Endodermal cell (in vitro differentiated cells): ENCODE results near the gene CPA4. TPM values are rescaled to one million over a fixed set of nuclear protein-coding genes. Genes with fewer than 3 reads are reported as not detected.

Experiments used
- DNase-seq: peaks from one replicate; pipeline ENCODE4 v3.0.0-alpha.2; 2017
- H3K27ac ChIP-seq: 2 replicates; pipeline ENCODE4 v1.5.1; 2013; ENCODE audit warnings: mild to moderate bottlenecking, low read depth, low read length, moderate library complexity
- H3K27me3 ChIP-seq: 2 replicates; pipeline ENCODE4 v1.6.1; 2013; ENCODE audit warnings: mild to moderate bottlenecking, low read length, moderate library complexity; ENCODE audit not compliant: insufficient read depth, control insufficient read depth, poor library complexity, severe bottlenecking
- H3K36me3 ChIP-seq: 2 replicates; pipeline ENCODE4 v1.7.0; 2013; ENCODE audit warnings: mild to moderate bottlenecking, low read length, moderate library complexity; ENCODE audit not compliant: control insufficient read depth, insufficient read depth
- H3K4me1 ChIP-seq: one replicate; pipeline ENCODE4 v1.7.0; 2013; ENCODE audit warnings: low read length; ENCODE audit not compliant: control insufficient read depth, insufficient read depth
- H3K4me3 ChIP-seq: 2 replicates; pipeline ENCODE4 v1.5.1; 2013; ENCODE audit warnings: mild to moderate bottlenecking, low read length, moderate library complexity
- H3K9ac ChIP-seq: 2 replicates; pipeline ENCODE4 v1.6.1; 2013; ENCODE audit warnings: mild to moderate bottlenecking, low read length, moderate library complexity; ENCODE audit not compliant: poor library complexity, severe bottlenecking; ENCODE audit errors: extremely low read depth
- H3K9me3 ChIP-seq: 2 replicates; pipeline ENCODE4 v1.6.1; 2013; ENCODE audit warnings: mild to moderate bottlenecking, low read length, moderate library complexity; ENCODE audit not compliant: control insufficient read depth
- H3K27ac Mint-ChIP-seq: 2 replicates; pipeline ENCODE4 v1.8.0; 2020; ENCODE audit warnings: mixed read lengths
- H3K27me3 Mint-ChIP-seq: 2 replicates; pipeline ENCODE4 v1.8.0; 2021; ENCODE audit warnings: mild to moderate bottlenecking, mixed read lengths; ENCODE audit not compliant: insufficient read depth
- H3K36me3 Mint-ChIP-seq: 2 replicates; pipeline ENCODE4 v1.8.0; 2020; ENCODE audit warnings: low read depth, mixed read lengths
- H3K4me1 Mint-ChIP-seq: 2 replicates; pipeline ENCODE4 v1.8.0; 2020; ENCODE audit warnings: mixed read lengths
- H3K4me3 Mint-ChIP-seq: 2 replicates; pipeline ENCODE4 v1.8.0; 2020; ENCODE audit warnings: mild to moderate bottlenecking, moderate library complexity, mixed read lengths
- H3K9me3 Mint-ChIP-seq: 2 replicates; pipeline ENCODE4 v1.8.0; 2020; ENCODE audit warnings: mild to moderate bottlenecking, mixed read lengths
- WGBS, 2 experiments: methylation state at CpG; one replicate each; pipeline versions ENCODE4 v1.1.5 to v1.1.7; 2013; ENCODE audit warnings: missing lambda C conversion rate in 2 of 2, mixed read lengths in 1 of 2; ENCODE audit not compliant: insufficient coverage in 1 of 2, insufficient read length in 1 of 2; 5-methylcytosine and 5-hydroxymethylcytosine counted together
- total RNA-seq, 2 donors: library from RNA; stranded (reverse); fragmentation: NEBNext Ultra II Directional in 1 of 2; extraction: Animal tissue kit (Norgen Biotek cat#: 25700) in 1 of 2; gene quantifications; 2 replicates in 1 of 2; 3 replicates in 1 of 2; pipeline ENCODE4 v1.2.1, GENCODE V29; 2021
- TF ChIP-seq, protein P1 (sequence below): fragments of 200-600 bp; sonication (generic); conservative IDR thresholded peaks from 2 replicates; pipeline ENCODE4 v1.5.0; 2021; ENCODE audit warnings: antibody characterized with exemption, mild to moderate bottlenecking

Gene CPA4
- total RNA-seq, 2 donors from 2014 or later: not detected

GRCh38 chr7:130262448-130262847, 30.5 kb upstream of the CPA4 start:
- no peaks in the 10 kb centered on the region for H3K36me3 Mint-ChIP-seq
- no peak for DNase-seq
- peaks cover 38% of the 10 kb centered on the region for H3K4me1 Mint-ChIP-seq
- no peak overlapping the region for H3K27ac ChIP-seq
- H3K27me3 ChIP-seq: no peaks in the 10 kb centered on the region
- H3K27me3 Mint-ChIP-seq: no peaks in the 10 kb centered on the region
- peaks cover 48% of the 10 kb centered on the region for H3K9me3 ChIP-seq
- peaks cover 38% of the 10 kb centered on the region for H3K9me3 Mint-ChIP-seq
- TF ChIP-seq, protein P1, sequence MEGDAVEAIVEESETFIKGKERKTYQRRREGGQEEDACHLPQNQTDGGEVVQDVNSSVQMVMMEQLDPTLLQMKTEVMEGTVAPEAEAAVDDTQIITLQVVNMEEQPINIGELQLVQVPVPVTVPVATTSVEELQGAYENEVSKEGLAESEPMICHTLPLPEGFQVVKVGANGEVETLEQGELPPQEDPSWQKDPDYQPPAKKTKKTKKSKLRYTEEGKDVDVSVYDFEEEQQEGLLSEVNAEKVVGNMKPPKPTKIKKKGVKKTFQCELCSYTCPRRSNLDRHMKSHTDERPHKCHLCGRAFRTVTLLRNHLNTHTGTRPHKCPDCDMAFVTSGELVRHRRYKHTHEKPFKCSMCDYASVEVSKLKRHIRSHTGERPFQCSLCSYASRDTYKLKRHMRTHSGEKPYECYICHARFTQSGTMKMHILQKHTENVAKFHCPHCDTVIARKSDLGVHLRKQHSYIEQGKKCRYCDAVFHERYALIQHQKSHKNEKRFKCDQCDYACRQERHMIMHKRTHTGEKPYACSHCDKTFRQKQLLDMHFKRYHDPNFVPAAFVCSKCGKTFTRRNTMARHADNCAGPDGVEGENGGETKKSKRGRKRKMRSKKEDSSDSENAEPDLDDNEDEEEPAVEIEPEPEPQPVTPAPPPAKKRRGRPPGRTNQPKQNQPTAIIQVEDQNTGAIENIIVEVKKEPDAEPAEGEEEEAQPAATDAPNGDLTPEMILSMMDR: no peak
- no peak overlapping the region for H3K9ac ChIP-seq
- WGBS, 2 experiments: 57 to 92% methylated on average over 1 to 2 of the region's 2 CpGs
- peaks cover 16% of the 10 kb centered on the region for H3K4me1 ChIP-seq
- H3K4me3 ChIP-seq: no peak overlapping the region
- no peak overlapping the region for H3K4me3 Mint-ChIP-seq
- no peaks in the 10 kb centered on the region for H3K36me3 ChIP-seq
- H3K27ac Mint-ChIP-seq: peak overlapping the region; percentile 21

GRCh38 chr7:130263130-130263529, 29.8 kb upstream of the CPA4 start:
- H3K9me3 Mint-ChIP-seq: peaks cover 32% of the 10 kb centered on the region
- WGBS, 2 experiments: 60 to 81% methylated on average over 2 of the region's 2 CpGs
- no peak overlapping the region for H3K9ac ChIP-seq
- no peaks in the 10 kb centered on the region for H3K27me3 Mint-ChIP-seq
- H3K9me3 ChIP-seq: peaks cover 41% of the 10 kb centered on the region
- H3K4me3 ChIP-seq: no peak overlapping the region
- no peak overlapping the region for H3K4me3 Mint-ChIP-seq
- peak overlapping the region; percentile 58 for H3K27ac Mint-ChIP-seq
- TF ChIP-seq, protein P1: no peak
- H3K27me3 ChIP-seq: no peaks in the 10 kb centered on the region
- H3K36me3 Mint-ChIP-seq: no peaks in the 10 kb centered on the region
- peaks cover 16% of the 10 kb centered on the region for H3K4me1 ChIP-seq
- no peak overlapping the region for H3K27ac ChIP-seq
- DNase-seq: no peak
- H3K36me3 ChIP-seq: no peaks in the 10 kb centered on the region
- peaks cover 38% of the 10 kb centered on the region for H3K4me1 Mint-ChIP-seq

GRCh38 chr7:130266258-130266960, 26.6 kb upstream of the CPA4 start, which contains the start of gene CPA2:
Gene CPA2 (plus strand): TSS chr7:130266863. CDS start chr7:130266882, 19 bp downstream.
- DNase-seq: no peak
- Histone ChIP-seq H3K27ac (no peak within 1 kb of the TSS), H3K4me3 (no peak within 1 kb of the TSS), H3K4me1 (peaks cover 16% of the 10 kb centered on the region), H3K36me3 (no peaks in the 10 kb centered on the region), H3K9me3 (peaks cover 10% of the 10 kb centered on the region), H3K9ac (no peak within 1 kb of the TSS), H3K27me3 (no peaks in the 10 kb centered on the region)
- Mint-ChIP-seq H3K27ac (no peak within 1 kb of the TSS), H3K27me3 (peaks cover 2% of the 10 kb centered on the region), H3K4me3 (no peak within 1 kb of the TSS), H3K36me3 (no peaks in the 10 kb centered on the region), H3K4me1 (peaks cover 40% of the 10 kb centered on the region), H3K9me3 (peaks cover 2% of the 10 kb centered on the region)
- TF ChIP-seq, protein P1: no peak
- WGBS, 2 experiments: 94 to 97% methylated on average over 3 of the region's 3 CpGs
